ENCODE measurements around the gene HSDL2.
"Not testable (repeated sequence)": the region's sequence is repeated elsewhere in the genome, so short reads cannot be mapped to it uniquely, and the experiment has no call there.

Gene HSDL2

GRCh38 chr9:112380102-112380824, at the start of gene HSDL2:
TSS of gene HSDL2 (plus strand) at chr9:112380108. CDS start at chr9:112380164, 56 bp downstream.
- DNase-seq, result no peak

GRCh38 chr9:112331674-112331952, 48.3 kb upstream of the HSDL2 start:
- no peak for DNase-seq

- DNase-seq, result no peak
These were observed 47.7 kb upstream of the HSDL2 start for GRCh38 chr9:112332214-112332613.

- no peak for DNase-seq
These were observed 47.3 kb upstream of the HSDL2 start for GRCh38 chr9:112332674-112332976.

GRCh38 chr9:112332977-112333638, 46.8 kb upstream of the HSDL2 start, which contains the start of gene PTBP3:
TSS of gene PTBP3 (minus strand) at chr9:112333619. CDS start at chr9:112297865, 35,754 bp downstream.
- DNase-seq, result peak; percentile 38

- peak; percentile 93 for DNase-seq
These were observed 46.1 kb upstream of the HSDL2 start for GRCh38 chr9:112333639-112334431.

- DNase-seq, result peak; percentile 28
These were observed 45.5 kb upstream of the HSDL2 start for GRCh38 chr9:112334432-112334841.

GRCh38 chr9:112337547-112337946, 42.4 kb upstream of the HSDL2 start:
- DNase-seq, result no peak

GRCh38 chr9:112338561-112338960, 41.3 kb upstream of the HSDL2 start:
- DNase-seq, result no peak

GRCh38 chr9:112339886-112340285, 40.0 kb upstream of the HSDL2 start:
- DNase-seq, result no peak

- DNase-seq, result no peak
These were observed 38.2 kb upstream of the HSDL2 start for GRCh38 chr9:112341730-112342129.

- peak; percentile 61 for DNase-seq
These were observed 31.5 kb upstream of the HSDL2 start for GRCh38 chr9:112348257-112349007.

- no peak for DNase-seq
These were observed 30.9 kb upstream of the HSDL2 start for GRCh38 chr9:112349008-112349333.

- DNase-seq, result no peak
These were observed 28.7 kb upstream of the HSDL2 start for GRCh38 chr9:112351184-112351583.

GRCh38 chr9:112352209-112352608, 27.7 kb upstream of the HSDL2 start:
- no peak for DNase-seq

GRCh38 chr9:112354081-112354743, 25.7 kb upstream of the HSDL2 start:
- DNase-seq, result no peak

- DNase-seq, result no peak
These were observed 24.4 kb upstream of the HSDL2 start for GRCh38 chr9:112355427-112355897.

- DNase-seq, result no peak
These were observed 19.7 kb upstream of the HSDL2 start for GRCh38 chr9:112360047-112360804.

- DNase-seq, result peak; percentile 2
These were observed 18.3 kb upstream of the HSDL2 start for GRCh38 chr9:112361601-112362000.

GRCh38 chr9:112364761-112365160, 15.1 kb upstream of the HSDL2 start:
- no peak for DNase-seq

GRCh38 chr9:112365257-112365656, 14.7 kb upstream of the HSDL2 start:
- not testable (repeated sequence) for DNase-seq

GRCh38 chr9:112366591-112366990, 13.3 kb upstream of the HSDL2 start:
- no peak for DNase-seq
